Measurements from ENCODE around the gene SHISAL1.

The SHISAL1 gene

GRCh38 chr22:44312766-44313165 lies at the start of gene SHISAL1:
TSS of gene SHISAL1 (minus strand) at chr22:44312951. CDS start at chr22:44300945, 12,006 bp downstream.
- Mint-ChIP-seq H3K9me3 (no peaks in the 10 kb centered on the region), H3K4me1 (ENCODE audit: low read depth) (peaks cover 10% of the 10 kb centered on the region), H3K27ac (no peak within 1 kb of the TSS), H3K36me3 (ENCODE audit: low read depth) (no peaks in the 10 kb centered on the region), H3K27me3 (no peaks in the 10 kb centered on the region), H3K4me3 (no peak within 1 kb of the TSS)

DNA sequence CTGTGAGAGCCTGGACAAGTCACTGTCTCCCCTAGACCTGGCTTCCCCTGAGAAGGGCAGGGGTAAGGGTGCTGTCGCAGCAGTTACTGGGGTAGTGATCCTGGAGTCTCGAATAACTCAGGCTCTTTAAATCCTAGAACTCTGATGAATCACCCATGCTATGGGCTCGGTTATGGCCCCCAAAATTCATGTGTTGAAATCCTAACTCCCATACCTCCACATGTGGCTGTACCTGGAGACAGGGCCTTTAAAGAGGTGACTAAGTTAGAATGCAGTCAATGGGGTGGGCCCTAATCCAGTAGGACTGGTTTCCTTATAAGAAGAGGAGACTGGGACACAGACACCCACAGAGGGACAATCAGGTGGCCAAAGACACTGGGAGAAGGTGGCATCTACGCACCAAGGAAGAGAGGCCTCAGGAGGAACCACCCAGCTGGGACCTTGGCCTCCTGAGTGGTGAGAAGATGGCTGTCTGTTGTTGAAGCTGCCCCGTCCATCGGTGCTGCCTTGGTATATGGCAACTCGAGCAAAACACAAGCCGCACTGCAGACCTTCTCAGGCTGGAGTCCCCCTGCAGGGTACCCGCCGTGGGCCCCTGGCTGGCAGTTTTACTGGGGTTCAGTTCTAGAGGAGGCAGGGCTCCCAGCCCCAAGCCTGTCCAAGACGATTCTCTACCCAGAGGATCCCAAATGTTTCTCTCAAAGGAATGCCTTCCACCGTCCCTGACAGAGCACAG lies 48.8 kb upstream of the SHISAL1 start:
- H3K36me3 Mint-ChIP-seq (ENCODE audit: low read depth), result no peaks in the 10 kb centered on the region

DNA sequence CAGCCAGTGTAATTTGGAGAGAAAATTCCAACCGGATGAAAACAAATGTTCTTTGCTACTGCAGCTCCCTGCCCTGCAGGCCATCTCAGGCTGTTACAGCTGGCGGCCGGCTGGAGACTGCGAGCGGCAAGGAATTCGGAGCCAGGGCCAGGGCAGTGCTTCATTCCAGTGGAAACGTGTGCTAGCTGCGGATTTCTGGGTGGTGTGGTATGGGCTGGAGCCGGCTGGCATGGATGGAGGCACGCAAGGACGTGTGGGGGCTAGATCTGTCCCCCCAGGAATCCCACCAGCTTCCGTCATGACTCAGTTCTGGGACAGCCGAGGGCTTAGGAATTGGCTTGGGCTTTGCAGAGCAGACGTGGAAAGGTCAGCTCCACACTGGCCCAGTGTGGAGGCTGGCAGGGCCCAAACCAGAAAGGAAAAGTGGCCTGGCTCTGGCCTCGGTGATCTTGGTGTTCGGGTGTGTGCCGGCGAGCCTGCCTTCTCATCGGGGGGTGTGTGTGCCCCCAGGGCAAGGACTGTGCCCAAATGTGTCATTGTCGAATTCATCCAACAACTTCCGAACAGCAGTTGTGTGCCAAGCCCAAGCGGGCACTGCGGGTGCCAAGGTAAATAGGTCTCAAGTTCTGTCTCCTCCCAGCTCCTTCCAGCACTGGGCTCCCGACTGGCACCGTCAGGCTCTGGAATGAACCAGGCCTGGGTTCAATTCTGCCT lies 48.1 kb upstream of the SHISAL1 start:
- Mint-ChIP-seq H3K27ac (no peak overlapping the region), H3K27me3 (peaks cover 6% of the 10 kb centered on the region), H3K4me3 (no peak overlapping the region), H3K4me1 (ENCODE audit: low read depth) (no peaks in the 10 kb centered on the region), H3K9me3 (no peaks in the 10 kb centered on the region), H3K36me3 (ENCODE audit: low read depth) (no peaks in the 10 kb centered on the region)

More for the DNA sequence above, 48.8 kb upstream of the SHISAL1 start:
- Mint-ChIP-seq H3K4me1 (ENCODE audit: low read depth) (no peaks in the 10 kb centered on the region), H3K4me3 (no peak overlapping the region), H3K9me3 (no peaks in the 10 kb centered on the region), H3K27me3 (peaks cover 6% of the 10 kb centered on the region), H3K27ac (no peak overlapping the region)

DNA sequence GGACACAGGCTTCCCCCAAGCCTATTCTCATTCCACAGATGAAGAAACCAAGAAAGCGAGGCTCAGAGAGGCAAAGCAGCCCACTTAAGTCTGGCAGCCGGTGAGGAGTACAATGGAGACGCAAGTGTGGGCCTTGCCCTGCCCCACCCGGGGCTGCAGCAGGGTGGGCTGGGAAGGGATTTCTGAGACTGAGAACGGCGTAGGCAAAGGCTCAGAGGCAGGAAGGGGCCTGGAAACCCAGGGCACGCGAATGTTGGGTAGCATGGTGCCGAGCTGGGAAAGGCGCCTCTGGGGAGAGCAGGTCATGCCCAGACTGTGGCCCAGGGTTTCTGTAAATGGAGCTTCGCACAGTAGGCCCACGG lies 47.5 kb upstream of the SHISAL1 start:
- H3K27ac Mint-ChIP-seq, result no peak overlapping the region
- H3K27me3 Mint-ChIP-seq, result peaks cover 6% of the 10 kb centered on the region
- no peaks in the 10 kb centered on the region for H3K9me3 Mint-ChIP-seq
- H3K4me3 Mint-ChIP-seq, result no peak overlapping the region
- H3K36me3 Mint-ChIP-seq (ENCODE audit: low read depth), result no peaks in the 10 kb centered on the region
- no peaks in the 10 kb centered on the region for H3K4me1 Mint-ChIP-seq (ENCODE audit: low read depth)

- Mint-ChIP-seq H3K27ac (no peak overlapping the region), H3K9me3 (no peaks in the 10 kb centered on the region), H3K27me3 (peaks cover 6% of the 10 kb centered on the region), H3K4me1 (ENCODE audit: low read depth) (no peaks in the 10 kb centered on the region), H3K36me3 (ENCODE audit: low read depth) (no peaks in the 10 kb centered on the region), H3K4me3 (no peak overlapping the region)
These were observed 46.9 kb upstream of the SHISAL1 start for GRCh38 chr22:44359496-44360110.

- H3K4me3 Mint-ChIP-seq, result no peak overlapping the region
- H3K9me3 Mint-ChIP-seq, result no peaks in the 10 kb centered on the region
- H3K27me3 Mint-ChIP-seq, result peaks cover 12% of the 10 kb centered on the region
- no peaks in the 10 kb centered on the region for H3K4me1 Mint-ChIP-seq (ENCODE audit: low read depth)
- H3K27ac Mint-ChIP-seq, result no peak overlapping the region
- H3K36me3 Mint-ChIP-seq (ENCODE audit: low read depth), result no peaks in the 10 kb centered on the region
These were observed 46.1 kb upstream of the SHISAL1 start for GRCh38 chr22:44358709-44359440.

GRCh38 chr22:44357966-44358465 lies 45.3 kb upstream of the SHISAL1 start:
- Mint-ChIP-seq H3K27me3 (peaks cover 12% of the 10 kb centered on the region), H3K36me3 (ENCODE audit: low read depth) (no peaks in the 10 kb centered on the region), H3K27ac (no peak overlapping the region), H3K4me1 (ENCODE audit: low read depth) (no peaks in the 10 kb centered on the region), H3K9me3 (no peaks in the 10 kb centered on the region), H3K4me3 (no peak overlapping the region)

DNA sequence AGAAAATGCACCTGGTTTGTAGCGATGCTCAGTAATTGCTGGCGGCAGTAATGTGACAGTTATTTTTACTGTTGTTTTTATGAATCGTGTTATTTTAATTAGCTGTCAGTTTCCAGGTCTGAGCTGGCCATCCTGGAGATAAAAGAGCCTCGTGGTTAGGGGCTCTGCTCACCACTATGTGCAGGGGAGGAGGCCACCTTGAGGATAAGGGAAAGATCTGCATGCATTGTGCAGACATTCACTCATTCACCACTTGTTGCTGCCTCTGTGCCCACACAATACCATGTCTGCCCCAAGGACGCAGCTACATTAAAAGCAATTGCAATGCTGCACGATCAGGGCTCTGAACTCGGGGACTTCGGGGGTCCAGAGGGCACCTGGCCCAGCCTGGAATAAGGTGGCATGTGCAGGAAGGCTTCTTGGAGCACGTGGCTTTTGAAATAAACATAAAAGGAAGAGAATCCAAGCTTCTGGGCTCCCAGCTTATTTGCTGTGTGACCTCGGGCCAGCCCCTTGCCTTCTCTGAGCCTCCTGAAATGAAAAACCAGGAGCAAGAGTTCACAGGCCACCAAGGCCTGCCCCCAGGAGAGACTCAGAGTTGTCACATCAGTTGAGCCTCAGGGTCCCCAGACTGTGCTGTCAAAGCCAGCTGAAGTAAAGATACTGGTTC lies 44.7 kb upstream of the SHISAL1 start:
- no peak overlapping the region for H3K27ac Mint-ChIP-seq
- no peaks in the 10 kb centered on the region for H3K36me3 Mint-ChIP-seq (ENCODE audit: low read depth)
- H3K9me3 Mint-ChIP-seq, result no peaks in the 10 kb centered on the region
- peaks cover 12% of the 10 kb centered on the region for H3K27me3 Mint-ChIP-seq
- H3K4me3 Mint-ChIP-seq, result no peak overlapping the region
- H3K4me1 Mint-ChIP-seq (ENCODE audit: low read depth), result no peaks in the 10 kb centered on the region

DNA sequence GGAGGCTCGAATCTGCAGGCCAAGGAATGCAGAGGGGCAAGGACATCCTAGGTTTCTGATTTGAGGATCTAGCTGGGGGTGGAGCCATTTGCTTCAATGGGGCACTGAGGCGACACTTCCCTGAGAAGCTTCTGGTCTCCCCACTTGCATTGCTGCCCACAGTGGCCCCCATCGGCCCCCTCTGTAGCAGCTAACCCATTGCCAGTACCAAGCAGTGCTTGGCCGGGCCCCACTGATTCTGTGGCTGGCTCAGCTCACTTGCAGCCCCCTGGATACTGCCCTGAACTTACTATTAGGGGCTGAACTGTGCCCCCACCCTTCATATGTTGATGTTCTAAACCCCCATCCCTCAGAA lies 42.9 kb upstream of the SHISAL1 start:
- Mint-ChIP-seq H3K36me3 (ENCODE audit: low read depth) (no peaks in the 10 kb centered on the region), H3K27ac (no peak overlapping the region), H3K9me3 (no peaks in the 10 kb centered on the region), H3K27me3 (peaks cover 12% of the 10 kb centered on the region), H3K4me1 (ENCODE audit: low read depth) (peaks cover 13% of the 10 kb centered on the region), H3K4me3 (no peak overlapping the region)

- no peaks in the 10 kb centered on the region for H3K9me3 Mint-ChIP-seq
- peaks cover 16% of the 10 kb centered on the region for H3K27me3 Mint-ChIP-seq
- H3K4me3 Mint-ChIP-seq, result no peak overlapping the region
- no peaks in the 10 kb centered on the region for H3K36me3 Mint-ChIP-seq (ENCODE audit: low read depth)
- no peak overlapping the region for H3K27ac Mint-ChIP-seq
- peaks cover 13% of the 10 kb centered on the region for H3K4me1 Mint-ChIP-seq (ENCODE audit: low read depth)
These were observed 41.5 kb upstream of the SHISAL1 start for GRCh38 chr22:44354288-44354687.

GRCh38 chr22:44353041-44353440 lies 40.3 kb upstream of the SHISAL1 start:
- Mint-ChIP-seq H3K4me3 (no peak overlapping the region), H3K36me3 (ENCODE audit: low read depth) (no peaks in the 10 kb centered on the region), H3K9me3 (no peaks in the 10 kb centered on the region), H3K4me1 (ENCODE audit: low read depth) (peaks cover 13% of the 10 kb centered on the region), H3K27ac (no peak overlapping the region), H3K27me3 (peaks cover 11% of the 10 kb centered on the region)

DNA sequence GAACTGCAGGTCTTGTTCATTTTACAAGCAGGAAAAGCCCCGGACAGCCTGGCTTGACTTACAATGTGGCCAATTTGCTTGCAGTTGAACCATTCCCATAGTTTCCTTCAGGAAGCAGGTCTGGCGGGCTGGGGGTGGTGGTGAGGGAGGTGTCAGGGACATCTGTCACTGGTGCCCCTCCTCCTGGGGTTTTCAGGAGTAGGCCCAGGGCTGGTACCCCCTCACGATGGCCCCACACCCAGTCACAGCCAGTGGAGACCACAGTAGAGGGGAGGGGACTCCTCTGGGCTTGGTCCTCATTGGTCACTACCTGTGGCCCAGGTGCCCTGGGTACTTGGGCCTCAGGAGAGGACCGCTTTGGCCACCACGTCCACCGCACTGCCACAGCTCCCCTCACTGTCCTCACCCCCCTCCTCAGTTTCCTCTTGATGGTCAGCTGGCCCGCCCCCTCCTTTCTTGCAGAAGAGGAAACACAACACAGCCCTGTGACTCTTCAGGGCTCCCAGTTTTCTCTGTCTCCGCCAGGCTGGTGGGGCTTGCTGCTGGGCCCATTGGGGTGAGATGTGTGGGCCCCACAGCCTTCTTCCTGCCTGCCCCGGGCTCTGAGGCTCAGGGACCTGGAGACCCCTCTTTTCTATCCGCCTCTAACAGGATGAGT lies 39.8 kb upstream of the SHISAL1 start:
- peaks cover 13% of the 10 kb centered on the region for H3K4me1 Mint-ChIP-seq (ENCODE audit: low read depth)
- no peaks in the 10 kb centered on the region for H3K36me3 Mint-ChIP-seq (ENCODE audit: low read depth)
- H3K9me3 Mint-ChIP-seq, result no peaks in the 10 kb centered on the region
- peaks cover 11% of the 10 kb centered on the region for H3K27me3 Mint-ChIP-seq
- H3K27ac Mint-ChIP-seq, result no peak overlapping the region
- H3K4me3 Mint-ChIP-seq, result no peak overlapping the region

- peak overlapping the region; percentile 35 for H3K4me3 Mint-ChIP-seq
- no peak overlapping the region for H3K27ac Mint-ChIP-seq
These were observed 39.1 kb upstream of the SHISAL1 start for GRCh38 chr22:44351685-44352377.

More at GRCh38 chr22:44351685-44352377, 39.1 kb upstream of the SHISAL1 start:
- Mint-ChIP-seq H3K4me1 (ENCODE audit: low read depth) (peaks cover 13% of the 10 kb centered on the region), H3K27me3 (peaks cover 11% of the 10 kb centered on the region), H3K9me3 (no peaks in the 10 kb centered on the region), H3K36me3 (ENCODE audit: low read depth) (no peaks in the 10 kb centered on the region)

Measured in stimulated activated naive CD8-positive, alpha-beta T cell treated with anti-CD3 and anti-CD28 coated beads, Interleukin-15, Interleukin-2, amounts not matched to agents 100 ng/mL and 50 ng/mL, for 24 hours (primary cell).